RKO (cell line): ENCODE measurements around the gene DLG2.
"Not testable (repeated sequence)": the region's sequence is repeated elsewhere in the genome, so short reads cannot be mapped to it uniquely, and the experiment has no call there.

Experiments
- DNase-seq: peaks from one replicate; pipeline ENCODE4 v3.0.0-alpha.2; 2016; ENCODE audit warnings: low spot score

DLG2 gene

DNA sequence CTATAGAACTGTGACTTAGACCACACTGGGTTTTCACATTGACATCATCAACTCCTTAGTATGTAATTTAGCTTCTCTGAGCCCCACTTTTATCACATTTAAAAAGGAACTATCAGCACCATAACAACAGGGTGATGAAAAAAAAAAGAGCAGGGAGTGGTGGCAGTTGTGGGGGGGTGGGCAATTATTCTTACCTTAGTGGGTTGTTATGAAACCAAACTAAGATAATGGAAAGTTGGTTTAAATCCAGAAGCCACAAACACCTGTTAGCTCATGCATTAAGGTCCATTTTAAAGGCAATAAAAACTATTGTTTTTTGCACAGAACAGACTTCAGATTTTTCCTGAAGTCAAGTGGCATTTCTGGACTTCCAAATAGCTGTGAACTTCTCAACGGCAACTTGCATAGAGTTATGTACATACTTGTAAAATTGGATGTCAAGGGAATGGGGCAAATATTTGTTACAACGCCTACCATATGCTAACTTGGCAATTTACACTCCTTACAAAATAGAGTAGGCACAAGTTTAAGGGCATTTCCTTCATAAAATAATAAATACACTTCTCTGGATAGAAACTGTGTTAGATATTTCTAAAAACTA, 793.6 kb downstream of the DLG2 start:
- no peak for DNase-seq

DNA sequence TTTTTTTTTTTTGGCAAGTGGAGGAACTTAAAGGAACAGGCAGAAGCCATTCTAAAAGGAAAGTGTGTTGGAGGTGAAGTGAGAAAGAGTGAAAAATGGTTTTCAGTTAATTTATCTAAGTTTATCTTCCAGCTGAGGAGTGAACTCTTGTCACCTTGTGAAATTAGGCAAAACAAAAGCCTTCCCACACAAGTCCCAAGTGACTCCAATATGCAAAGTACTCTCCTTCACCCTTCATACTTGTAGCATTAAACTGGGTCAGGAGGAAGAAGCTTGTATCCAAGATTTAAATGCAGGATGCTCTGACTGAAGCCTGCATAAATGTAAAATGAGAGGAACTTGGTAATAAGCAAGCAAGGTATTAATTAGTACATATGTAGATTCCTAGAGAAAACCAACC, 796.8 kb downstream of the DLG2 start:
- no peak for DNase-seq

DNA sequence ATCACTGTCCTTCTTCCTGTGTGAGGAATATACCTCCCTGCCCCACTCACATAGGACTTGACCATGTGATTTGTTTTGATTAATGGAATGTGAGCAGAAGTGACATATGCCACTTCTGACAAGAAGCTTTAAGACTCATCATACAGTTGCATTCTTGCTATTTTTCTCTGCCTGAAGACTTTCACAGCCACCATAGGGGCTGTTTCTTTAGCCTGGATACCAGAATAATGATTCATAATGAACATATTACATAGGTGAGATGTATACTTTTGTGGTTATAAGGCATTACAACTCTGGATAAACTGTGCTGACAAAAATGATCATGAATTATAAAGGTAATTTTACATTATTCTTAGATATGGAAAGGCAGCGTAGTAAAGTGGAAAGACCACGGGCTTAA, 798.0 kb downstream of the DLG2 start:
- no peak for DNase-seq

DNA sequence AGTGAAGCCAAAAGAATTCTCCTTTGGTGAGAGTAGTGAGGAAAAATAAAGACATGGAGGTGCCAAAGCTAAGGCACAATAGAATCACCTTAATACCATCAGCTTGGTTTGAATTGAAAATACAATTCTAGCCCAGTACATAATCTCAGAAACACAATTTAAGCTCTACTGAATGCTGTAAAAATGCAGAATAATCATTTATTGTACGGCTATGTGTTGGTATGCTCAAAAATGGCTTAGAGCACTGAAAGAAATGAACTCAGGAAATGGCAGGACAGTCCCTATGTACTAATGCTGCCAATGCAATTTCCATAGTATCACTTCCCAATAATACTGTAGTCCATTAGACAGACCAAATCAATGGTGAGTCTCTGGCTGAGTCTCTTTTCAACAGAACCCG, 798.5 kb downstream of the DLG2 start:
- no peak for DNase-seq

DNA sequence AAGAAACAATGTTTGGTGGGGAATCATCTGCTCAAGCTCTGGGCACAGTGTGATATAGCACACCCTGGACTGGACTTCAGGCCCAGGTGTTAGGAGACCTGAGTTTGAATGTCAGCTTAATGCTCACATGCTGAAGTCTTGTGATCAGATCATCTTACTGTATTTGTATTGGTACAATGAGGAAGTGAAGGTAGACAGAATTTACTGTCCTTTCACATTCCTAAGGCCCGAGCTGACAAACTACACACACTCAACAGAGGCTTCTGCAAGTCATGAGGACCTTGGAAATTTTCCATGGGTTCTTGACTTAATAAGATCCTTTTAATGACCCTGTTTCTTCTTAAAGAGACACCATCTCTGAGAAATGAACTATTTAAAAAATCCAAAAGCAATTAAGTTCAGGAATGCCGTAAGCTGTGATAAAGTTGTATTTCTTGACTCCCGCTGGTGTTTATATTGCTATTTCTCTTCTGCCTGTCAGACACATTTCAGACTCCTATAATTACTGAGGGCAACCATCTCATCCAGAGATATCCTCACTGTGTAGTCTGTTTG, 802.0 kb downstream of the DLG2 start:
- DNase-seq = no peak

DNA sequence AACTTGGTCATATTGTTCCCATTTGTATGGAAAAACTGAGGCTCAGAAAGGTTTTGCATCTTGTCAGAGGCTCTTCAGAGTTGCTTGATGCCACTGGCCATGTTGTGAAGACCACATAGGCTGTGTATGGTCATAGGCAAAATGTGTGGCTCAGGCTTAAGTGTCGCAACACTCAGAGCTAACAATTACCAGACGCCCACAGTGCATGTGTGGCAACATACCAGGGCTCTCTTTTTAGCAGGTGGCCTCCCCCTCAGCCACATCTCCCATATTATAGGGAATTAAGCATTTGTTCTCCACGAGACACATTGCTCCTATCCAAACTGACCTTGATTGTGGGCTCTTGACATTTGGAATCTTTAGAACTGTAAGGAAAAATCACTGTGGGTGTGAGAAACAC, 802.5 kb downstream of the DLG2 start:
- DNase-seq = no peak

DNA sequence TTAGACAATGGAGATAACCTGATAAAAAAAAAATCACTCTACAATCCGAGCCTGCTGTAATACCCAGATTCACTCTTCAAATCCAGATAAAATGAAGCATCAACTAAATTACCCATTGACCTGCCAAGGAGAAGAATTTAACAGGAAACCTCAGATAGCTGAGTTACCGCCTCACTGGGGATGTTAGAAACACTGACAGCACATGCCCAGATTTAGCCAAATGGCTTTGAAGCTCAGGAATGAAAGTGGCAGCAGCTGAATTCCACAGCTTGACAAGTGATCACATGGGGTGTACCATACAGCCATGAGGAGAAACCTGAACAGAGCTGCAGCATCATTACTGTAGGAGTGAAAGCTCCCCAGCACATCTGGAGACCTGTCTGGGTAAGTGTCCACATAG, 807.6 kb downstream of the DLG2 start:
- no peak for DNase-seq

DNA sequence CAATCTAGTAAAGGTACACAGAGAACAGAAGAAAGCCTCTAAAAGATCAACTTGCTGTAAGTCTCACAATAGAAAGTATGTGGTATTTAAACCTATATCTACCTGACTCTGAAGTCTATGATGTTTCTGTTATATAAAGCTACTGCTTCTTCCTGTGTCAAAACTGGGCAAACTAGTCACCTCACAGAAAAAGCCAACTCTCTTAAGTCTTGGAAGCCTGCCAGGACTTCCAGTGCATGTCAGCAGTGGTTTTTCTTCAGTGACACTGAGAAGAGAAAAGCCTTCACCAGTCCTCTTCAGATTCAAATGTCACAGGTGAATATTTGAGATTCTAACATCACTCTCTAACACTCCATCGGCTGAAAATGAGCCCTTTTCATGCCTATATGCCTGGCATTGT, 808.0 kb downstream of the DLG2 start:
- no peak for DNase-seq

DNA sequence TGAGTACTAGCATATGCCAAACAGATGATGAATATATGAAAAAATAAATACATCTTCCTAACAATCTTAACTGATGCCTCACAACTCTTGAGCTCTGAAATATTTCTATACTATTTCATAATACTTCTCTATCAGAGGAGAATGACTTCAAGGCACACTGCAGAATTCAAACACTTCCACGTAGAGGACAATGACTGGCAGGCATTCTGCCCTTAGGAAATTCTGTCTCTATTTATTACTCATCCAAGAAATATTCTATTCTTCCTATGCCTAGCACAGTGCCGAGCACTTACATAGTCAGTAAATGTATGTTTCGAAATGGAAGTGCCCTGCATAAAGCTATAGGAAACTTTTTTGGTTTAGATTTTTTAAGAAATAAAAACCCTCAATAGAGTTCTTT, 809.1 kb downstream of the DLG2 start:
- DNase-seq = peak; percentile 29

DNA sequence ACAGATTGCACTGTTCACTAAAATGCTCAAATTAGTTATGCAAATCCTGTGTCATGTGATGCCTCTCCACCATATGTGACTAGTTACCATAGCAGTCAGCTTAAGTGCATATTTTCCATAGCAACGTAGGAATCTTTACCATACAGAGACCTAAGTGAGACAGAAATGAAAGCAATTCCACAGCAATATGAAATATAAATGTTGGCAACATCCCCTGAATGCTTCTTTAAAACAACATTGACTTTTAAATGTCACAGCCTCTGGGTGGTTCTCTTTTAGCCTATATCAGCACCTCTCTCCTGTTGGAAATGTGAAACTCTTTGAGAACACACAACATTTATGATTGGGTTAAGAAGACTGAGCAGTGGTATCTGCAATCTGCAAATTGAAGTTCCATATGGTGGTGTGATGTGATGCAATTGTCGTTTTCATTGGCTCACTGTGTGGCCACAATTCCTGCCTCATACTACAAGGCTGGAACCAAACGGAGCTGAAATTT, 814.6 kb downstream of the DLG2 start:
- no peak for DNase-seq

DNA sequence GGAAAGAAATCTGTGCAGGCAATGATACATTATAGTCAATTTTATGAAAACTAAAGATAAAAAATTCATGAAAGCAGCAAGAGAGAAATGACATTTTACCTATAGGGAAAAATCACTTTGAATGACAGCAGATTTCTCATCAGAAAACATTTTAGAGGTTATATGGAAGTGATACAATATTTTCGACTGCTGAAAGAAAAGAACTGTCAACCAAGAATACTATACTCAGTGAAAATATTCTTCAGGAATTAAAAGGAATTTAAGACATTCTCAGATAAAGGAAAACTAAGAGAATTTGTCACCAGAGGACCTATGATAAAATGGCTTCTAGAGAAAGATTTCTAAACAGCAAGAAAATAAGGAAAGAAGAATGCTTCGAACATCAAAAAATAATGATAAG, 820.8 kb downstream of the DLG2 start:
- DNase-seq = no peak

DNA sequence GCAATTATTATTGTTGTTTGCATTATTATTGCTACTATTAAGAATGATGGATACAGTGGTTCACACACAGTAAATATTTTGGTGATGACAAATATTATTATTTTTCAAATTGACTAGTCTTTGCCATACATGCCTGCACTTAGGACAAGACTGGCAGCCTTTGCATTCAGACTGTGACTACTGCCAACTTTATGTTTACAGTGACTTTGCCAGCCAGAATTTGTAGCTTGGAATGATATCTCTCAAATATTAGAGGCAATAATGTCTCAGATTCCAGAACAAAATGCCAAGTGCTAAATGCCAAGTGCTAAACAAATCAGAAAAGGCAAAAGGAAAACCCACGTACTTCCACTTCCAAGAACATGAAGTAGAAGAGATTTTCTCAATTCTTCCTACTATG, 823.1 kb downstream of the DLG2 start:
- DNase-seq = no peak

DNA sequence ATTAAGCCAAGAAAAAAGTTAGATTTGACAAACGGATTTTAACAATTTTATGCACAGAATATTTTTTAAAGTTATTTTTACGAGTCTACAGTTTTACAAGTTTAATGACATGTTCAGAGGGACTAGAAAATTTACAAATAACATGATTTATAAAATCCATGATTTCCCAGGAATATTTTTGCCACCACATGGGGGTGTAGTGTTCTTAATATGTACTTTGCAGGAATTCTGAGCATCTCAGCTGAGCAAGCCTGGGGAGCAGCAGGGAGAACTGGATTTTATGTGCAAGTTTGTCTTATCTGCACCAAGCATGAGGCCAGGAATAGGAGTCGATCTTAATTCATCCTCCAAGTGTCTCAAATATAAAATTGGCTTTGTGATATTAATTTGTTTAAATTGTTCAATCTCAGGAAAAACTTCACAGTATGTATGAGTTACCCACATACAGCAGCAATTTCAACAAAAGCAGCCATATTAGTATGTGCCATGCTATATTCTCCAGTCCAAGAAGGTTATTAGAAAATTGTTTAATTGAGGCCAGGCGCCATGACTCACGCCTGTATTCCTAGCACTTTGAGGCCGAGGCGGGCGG, 826.3 kb downstream of the DLG2 start:
- peak; percentile 49 for DNase-seq

DNA sequence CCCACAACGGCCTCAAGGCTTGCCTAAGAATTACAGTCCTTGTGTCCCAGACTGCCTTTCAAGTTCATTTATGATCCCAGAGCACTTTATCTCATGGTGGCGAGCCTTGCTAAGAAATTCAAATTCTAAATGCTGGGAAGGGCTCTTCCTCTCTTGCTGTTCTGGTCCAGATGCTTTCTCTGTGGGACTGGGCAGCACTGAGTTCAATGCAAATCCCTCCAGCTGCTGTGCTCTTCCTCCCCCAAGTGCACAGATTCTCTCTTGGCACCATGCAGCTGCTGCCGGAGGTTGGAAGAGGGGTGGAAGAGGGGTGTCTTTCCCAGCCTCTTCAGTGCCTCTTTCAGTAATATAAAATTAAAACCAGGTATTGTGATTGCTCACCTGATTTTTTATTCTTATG, 828.0 kb downstream of the DLG2 start:
- DNase-seq = no peak

DNA sequence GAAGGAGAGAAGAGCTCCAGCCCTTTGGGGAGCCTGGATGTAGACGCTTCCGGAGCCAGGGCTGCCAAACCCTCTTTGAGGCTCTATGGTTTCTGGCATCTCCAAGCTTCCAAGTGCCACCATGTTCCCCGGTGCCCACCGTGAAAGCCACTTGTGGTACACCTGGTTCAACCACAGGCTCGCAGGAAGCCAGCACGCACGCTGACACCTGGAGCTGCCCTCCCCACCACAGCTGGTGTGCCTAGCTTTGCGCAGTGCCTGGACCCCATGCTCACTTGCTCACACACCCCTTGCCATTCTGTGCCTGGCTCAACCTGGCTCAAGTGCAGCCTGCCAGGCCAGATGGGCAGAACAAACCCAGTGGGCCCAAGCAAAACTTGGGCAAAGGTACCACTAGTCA, 831.4 kb downstream of the DLG2 start:
- DNase-seq = no peak

DNA sequence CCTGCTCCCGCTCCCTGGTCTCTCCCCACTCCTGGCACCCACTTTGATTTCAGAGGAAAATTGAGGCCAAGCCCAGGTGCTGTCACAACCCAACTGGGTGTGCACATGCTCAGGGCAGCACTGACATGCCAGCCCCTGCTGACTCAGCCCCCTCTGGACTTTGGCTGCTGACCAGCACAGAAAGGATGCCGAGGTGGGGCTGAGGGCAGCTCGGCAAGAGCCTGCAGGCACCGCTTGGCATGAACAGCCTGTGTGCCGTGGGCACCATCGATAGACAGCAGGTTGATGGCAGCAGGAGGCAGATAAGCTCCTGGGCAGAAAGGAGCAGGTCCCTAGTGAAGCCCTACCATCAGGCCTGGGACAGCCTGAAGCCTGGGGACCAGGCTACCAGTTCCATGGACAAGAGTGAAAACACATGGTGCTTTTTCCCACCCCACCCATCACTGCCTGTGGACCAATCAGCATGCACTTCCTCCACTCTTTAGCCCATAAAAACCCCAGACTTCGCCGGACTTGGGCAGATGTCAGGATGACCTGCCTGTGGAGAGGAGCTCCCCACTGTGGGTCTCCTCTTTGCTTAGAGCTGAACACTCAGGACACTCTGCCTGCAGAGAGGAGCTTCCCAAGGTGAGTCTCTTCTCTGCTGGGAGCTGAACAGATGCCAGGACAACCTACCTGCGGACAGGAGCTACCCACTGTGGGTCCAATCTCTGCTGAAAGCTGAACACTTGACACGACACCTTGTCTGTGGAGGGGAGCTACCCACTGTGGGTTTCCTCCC, 832.3 kb downstream of the DLG2 start:
- DNase-seq = no peak

DNA sequence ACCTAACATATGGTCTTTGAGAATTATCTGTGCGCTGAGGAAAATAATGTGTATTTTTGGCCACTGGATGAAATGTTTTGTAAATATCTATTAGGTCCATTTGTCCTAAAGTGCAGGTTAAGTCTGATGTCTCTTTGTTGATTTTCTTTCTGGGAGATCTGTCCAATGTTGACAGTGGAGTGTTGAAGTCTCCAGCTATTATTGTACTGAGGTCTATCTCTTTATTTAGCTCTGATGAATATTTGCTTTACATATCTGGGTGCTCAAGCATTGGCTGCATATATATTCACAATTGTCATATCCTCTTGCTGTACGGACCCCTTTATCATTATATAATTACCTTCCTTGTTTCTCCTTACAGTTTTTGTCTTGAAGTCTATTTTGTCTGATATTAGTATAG, 833.8 kb downstream of the DLG2 start:
- no peak for DNase-seq

DNA sequence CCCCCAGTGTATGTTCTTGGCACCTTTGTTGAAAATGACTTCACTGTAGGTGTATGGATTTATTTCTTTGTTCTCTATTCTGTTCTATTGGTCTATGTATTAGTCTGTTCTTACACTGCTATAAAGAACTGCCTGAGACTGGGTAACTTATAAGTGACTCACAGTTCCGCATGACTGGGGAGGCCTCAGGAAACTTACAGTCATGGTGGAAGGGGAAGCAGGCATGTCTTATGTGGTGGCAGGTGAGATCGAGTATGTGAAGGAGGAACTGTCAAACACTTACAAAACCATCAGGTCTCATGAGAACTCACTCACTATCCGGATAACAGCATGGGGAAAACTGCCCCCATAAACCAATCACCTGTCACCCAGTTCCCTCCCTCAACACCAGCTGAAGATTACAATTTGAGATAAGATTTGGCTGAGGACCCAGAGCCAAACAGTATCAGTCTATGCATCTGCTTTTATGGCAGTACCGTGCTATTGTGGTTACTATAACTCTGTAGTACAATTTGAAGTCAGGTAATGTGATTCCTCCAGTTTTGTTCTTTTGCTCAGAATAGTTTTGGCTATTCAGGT, 836.2 kb downstream of the DLG2 start:
- no peak for DNase-seq

DNA sequence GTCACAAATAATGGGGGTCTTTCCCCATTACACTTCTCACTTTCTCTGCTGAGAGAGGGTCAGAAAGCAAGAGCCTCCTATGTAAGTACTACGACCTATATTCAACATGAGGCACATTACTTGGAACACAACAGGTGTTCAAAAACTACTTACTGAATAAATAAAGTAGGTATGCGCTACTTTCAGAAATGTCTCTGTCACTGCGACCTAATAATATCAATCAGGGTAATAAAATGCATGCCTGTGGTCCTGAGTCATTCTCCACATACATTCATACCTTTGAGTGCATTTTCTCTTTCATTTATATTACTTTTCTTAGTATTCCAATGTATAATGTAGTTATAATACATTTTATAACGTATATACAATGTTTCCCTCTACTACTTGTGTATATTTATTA, 838.9 kb downstream of the DLG2 start:
- DNase-seq = no peak

DNA sequence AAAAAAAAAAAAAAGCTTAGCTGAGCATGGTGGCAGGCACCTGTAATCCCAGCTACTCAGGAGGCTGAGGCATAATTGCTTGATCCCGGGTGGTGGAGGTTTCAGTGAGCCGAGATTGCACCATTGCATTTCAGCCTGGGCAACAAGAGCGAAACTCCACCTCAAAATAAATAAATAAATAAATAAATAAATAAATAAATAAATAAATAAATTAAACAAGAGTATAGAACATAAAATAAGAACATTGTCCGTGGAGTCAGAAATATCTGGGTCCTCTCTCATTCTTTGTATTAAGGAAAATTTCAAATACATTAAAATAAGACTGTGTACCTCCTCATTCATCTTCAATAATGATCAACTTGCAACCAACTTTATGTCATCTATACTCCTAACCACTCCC, 843.0 kb downstream of the DLG2 start:
- DNase-seq = not testable (repeated sequence)

DNA sequence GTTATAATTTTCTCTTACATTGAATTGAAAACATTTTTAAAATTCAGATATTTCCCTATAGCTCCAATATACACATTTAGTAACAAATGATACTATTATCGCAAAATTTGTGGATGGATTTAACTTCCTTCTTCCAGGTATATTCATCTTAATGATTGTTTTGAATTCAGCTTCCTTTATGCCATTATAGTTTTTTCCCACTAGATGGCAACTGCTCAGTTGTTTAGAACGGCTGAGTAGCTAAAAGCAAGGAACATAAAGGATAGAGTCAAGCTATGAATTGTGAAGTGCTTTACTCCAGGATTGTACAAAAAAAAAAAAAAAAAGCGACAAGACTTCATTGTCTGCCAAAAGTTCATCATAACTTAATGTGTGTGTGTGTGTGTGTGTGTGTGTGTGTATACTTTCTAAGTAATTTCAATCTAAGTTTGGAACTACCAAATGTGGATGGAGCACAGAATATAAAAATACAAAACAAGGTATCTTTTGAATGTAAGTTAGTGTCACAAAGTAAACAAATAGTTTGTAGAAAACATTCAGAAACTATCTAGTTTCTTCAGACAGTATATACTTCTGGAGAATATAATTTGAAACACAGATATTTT, 846.4 kb downstream of the DLG2 start:
- peak; percentile 62 for DNase-seq

DNA sequence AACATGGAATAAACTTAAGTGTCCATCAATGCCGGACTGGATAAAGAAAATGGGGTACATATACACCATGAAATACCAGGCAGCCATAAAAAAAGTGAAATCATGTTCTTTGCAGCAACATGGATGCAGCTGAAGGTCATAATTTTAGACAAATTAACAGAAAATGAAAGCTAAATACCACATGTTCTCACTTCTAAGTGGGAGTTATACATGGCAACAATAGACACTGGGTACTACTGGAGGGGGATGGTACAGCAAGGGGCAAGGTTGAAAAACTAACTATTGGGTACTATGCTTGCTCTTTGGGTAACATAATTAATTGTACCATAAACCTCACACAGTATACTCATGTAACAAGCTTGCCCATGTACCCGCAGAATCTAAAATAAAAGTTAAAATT, 851.6 kb downstream of the DLG2 start:
- no peak for DNase-seq
